NOMO-1 treated with dmso at 0.1 percent for 144 hours (cell line): ENCODE measurements around the gene TAL2.

Source experiments
- DNase-seq: peaks from one replicate; lab custom pipeline; 2025; ENCODE audit not compliant: unreplicated experiment; lab: John Stamatoyannopoulos, UW

The TAL2 gene

DNA sequence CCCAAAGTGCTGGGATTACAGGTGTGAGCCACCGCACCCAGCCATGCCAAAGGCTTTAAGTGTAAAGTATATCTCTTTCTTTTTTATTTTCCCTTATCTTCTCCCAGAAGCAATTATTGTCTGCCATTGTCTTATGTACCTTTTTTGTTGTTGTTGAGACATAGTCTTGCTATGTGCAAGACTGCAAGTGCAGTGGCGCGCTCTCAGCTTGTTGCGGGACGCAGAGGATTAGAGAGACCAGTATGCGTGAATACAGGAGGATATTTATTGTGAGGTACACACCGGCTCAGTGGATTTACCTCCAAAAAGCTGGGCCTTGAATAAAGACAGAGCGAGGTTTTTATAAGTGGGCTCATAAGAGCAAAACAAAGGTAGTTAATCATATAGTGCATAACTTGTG lies 43.9 kb downstream of the TAL2 start:
- no peak for DNase-seq

DNA sequence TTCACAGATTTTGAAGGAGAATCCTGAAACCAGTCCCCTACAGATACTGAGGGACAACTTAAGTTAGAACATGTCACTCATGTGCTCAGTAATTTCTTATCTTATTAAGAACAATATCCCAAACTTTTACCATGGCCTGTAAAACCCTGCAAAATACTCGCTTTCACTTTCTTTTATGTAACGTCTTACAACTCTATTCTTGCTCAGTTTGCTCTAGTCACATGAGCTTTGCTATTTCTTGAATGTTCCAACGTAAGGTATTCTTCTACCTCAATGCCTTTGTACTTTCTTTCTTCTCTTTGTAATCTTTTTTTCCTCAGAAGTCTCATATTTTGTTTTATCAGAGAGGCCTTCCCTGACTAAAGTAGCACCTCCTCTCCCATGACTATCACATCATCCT lies 46.1 kb downstream of the TAL2 start:
- no peak for DNase-seq

DNA sequence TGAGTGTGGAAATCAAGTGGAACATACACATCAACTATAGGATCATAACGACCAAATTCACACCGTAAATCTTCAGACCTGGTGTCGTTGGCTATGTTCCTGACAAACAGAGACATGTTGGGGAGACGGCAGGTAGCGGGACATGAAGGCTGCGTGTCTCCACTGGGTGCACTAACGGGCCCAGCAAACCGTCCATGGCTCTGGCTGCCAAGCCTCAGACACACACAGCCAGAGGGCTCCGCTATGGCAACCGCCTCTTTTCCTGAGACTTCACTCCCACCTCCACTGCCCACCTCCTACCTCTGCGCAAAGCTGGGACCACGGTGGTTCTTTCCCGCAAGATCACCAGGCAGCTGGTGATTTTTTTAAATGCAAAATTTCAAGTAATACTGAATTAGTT lies 48.4 kb downstream of the TAL2 start:
- no peak for DNase-seq

DNA sequence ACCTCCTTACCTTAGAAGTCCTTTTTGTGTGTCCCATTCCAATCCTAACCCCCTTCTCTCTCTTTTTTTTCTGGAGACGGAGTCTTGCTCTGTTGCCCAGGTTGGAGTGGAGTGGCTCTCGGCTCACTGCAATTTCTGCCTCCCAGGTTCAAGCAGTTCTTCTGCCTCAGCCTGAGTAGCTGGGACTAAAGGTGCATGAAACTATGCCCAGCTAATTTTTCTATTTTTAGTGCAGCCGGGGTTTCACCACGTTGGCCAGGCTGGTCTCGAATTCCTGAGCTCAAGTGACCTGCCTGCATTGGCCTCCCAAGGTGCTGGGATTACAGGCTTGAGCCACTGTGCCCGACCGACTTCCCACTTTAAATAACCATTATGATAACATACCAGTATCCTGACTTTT lies 49.6 kb downstream of the TAL2 start:
- DNase-seq, result no peak

DNA sequence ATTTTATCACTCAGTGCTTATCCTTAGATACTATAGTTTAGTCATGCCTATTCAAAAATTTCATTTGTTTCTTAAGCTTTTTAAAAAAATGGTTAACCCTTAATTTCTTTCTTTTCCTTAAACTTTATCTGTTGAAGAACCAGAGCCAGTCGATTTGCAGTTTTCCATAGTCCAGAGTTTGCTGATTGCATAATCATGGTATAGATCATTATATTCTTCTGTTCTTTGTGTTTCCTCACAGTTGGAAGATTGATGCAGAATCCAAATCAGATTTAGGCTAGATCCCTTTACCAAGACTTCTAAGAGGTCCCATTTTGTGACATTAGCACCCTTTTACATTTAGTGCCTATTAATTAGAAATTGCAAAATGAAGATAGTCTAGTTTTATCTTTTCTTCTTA lies 50.0 kb downstream of the TAL2 start:
- no peak for DNase-seq
